CD14-positive monocyte (primary cell): ENCODE results near the gene TRIM44. TPM values are rescaled to one million over a fixed set of nuclear protein-coding genes. Genes with fewer than 3 reads are reported as not detected.

Experiments used
- DNase-seq, 3 donors: peaks; one replicate each; pipeline ENCODE4 v3.0.0-alpha.2; 2011 to 2022
- H2AFZ ChIP-seq: 2 replicates; pipeline ENCODE4 v1.6.0; 2012; ENCODE audit warnings: mild to moderate bottlenecking, low read depth, low read length, inconsistent platforms; ENCODE audit not compliant: insufficient read depth, poor library complexity, severe bottlenecking
- H3K27ac ChIP-seq, 2 donors: 1 replicate in 1 of 2; 2 replicates in 1 of 2; pipeline ENCODE4 v1.5.1; 2012 to 2013; ENCODE audit warnings: low read length in 2 of 2, control low read depth in 1 of 2, inconsistent platforms in 1 of 2, low read depth in 1 of 2, mild to moderate bottlenecking in 1 of 2
- H3K27me3 ChIP-seq, 2 donors: one replicate each; pipeline versions ENCODE4 v1.6.0 to v1.6.1; 2011 to 2013; ENCODE audit warnings: low read length in 2 of 2; ENCODE audit not compliant: control insufficient read depth in 2 of 2, insufficient read depth in 2 of 2
- H3K36me3 ChIP-seq, 2 donors: replicated peaks in 1 of 2; 1 replicate in 1 of 2; 2 replicates in 1 of 2; pipeline versions ENCODE4 v1.5.1 to v1.6.1; 2012 to 2013; ENCODE audit warnings: low read length in 2 of 2, control low read depth in 1 of 2, inconsistent platforms in 1 of 2, mild to moderate bottlenecking in 1 of 2; ENCODE audit not compliant: insufficient read depth in 2 of 2, control insufficient read depth in 1 of 2
- H3K4me1 ChIP-seq, 2 donors: 1 replicate in 1 of 2; 2 replicates in 1 of 2; pipeline versions ENCODE4 v1.5.1 to v1.6.1; 2012 to 2013; ENCODE audit warnings: low read length in 2 of 2, control low read depth in 1 of 2, inconsistent platforms in 1 of 2, mild to moderate bottlenecking in 1 of 2, moderate library complexity in 1 of 2; ENCODE audit not compliant: insufficient read depth in 2 of 2, control insufficient read depth in 1 of 2
- H3K4me2 ChIP-seq: replicated peaks from 2 replicates; pipeline ENCODE3; 2012; ENCODE audit warnings: low read length, moderate library complexity, mild to moderate bottlenecking; ENCODE audit not compliant: poor library complexity, severe bottlenecking; ENCODE audit errors: extremely low read depth
- H3K4me3 ChIP-seq, 3 experiments: fragments of 200-600 bp in 1 of 3; sonication (generic) in 1 of 3; replicated peaks in 1 of 3; 1 replicate in 2 of 3; 2 replicates in 1 of 3; pipeline ENCODE4 v1.5.1; 2011 to 2013; ENCODE audit warnings: low read length in 3 of 3, mild to moderate bottlenecking in 3 of 3, control low read depth in 2 of 3, low read depth in 2 of 3, inconsistent platforms in 1 of 3, moderate library complexity in 1 of 3
- H3K79me2 ChIP-seq: 2 replicates; pipeline ENCODE4 v1.6.0; 2012; ENCODE audit warnings: mild to moderate bottlenecking, control low read depth, inconsistent platforms, low read length, moderate library complexity; ENCODE audit not compliant: insufficient read depth
- H3K9ac ChIP-seq: 2 replicates; pipeline ENCODE4 v1.6.0; 2017; ENCODE audit warnings: low read length, mild to moderate bottlenecking; ENCODE audit not compliant: insufficient read depth, poor library complexity, severe bottlenecking
- H3K9me3 ChIP-seq, 2 donors: replicated peaks in 1 of 2; 1 replicate in 1 of 2; 2 replicates in 1 of 2; pipeline versions ENCODE4 v1.5.1 to v1.6.1; 2012 to 2013; ENCODE audit warnings: low read length in 2 of 2, control low read depth in 1 of 2; ENCODE audit not compliant: control insufficient read depth in 1 of 2, insufficient read depth in 1 of 2
- H4K20me1 ChIP-seq: 2 replicates; pipeline ENCODE4 v1.6.0; 2012; ENCODE audit warnings: mild to moderate bottlenecking, low read length, control low read depth, moderate library complexity; ENCODE audit not compliant: insufficient read depth
- H3K27ac Mint-ChIP-seq, 7 donors: one replicate each; pipeline ENCODE4 v1.8.0; 2020; ENCODE audit warnings: mild to moderate bottlenecking in 7 of 7, mixed read lengths in 7 of 7, moderate library complexity in 6 of 7, inconsistent platforms in 2 of 7
- H3K27me3 Mint-ChIP-seq, 3 donors: one replicate each; pipeline ENCODE4 v1.8.0; 2021 to 2022; ENCODE audit warnings: low read depth in 3 of 3, mild to moderate bottlenecking in 3 of 3, mixed read lengths in 3 of 3, moderate library complexity in 3 of 3, inconsistent platforms in 1 of 3
- H3K36me3 Mint-ChIP-seq, 2 donors: one replicate each; pipeline ENCODE4 v1.8.0; 2020; ENCODE audit warnings: mixed read lengths in 2 of 2, inconsistent platforms in 1 of 2, mild to moderate bottlenecking in 1 of 2
- H3K4me1 Mint-ChIP-seq: one replicate; pipeline ENCODE4 v1.8.0; 2020; ENCODE audit warnings: mild to moderate bottlenecking, mixed read lengths
- H3K4me3 Mint-ChIP-seq, 2 donors: one replicate each; pipeline ENCODE4 v1.8.0; 2020; ENCODE audit warnings: mild to moderate bottlenecking in 2 of 2, mixed read lengths in 2 of 2, moderate library complexity in 1 of 2
- H3K9me3 Mint-ChIP-seq, 7 donors: one replicate each; pipeline ENCODE4 v1.8.0; 2020 to 2022; ENCODE audit warnings: mixed read lengths in 7 of 7, mild to moderate bottlenecking in 6 of 7, moderate library complexity in 6 of 7, inconsistent platforms in 2 of 7
- WGBS: methylation state at CpG from one replicate; pipeline ENCODE4 v1.1.5; 2013; ENCODE audit warnings: missing lambda C conversion rate; ENCODE audit not compliant: insufficient coverage; 5-methylcytosine and 5-hydroxymethylcytosine counted together
- intact Hi-C, 2 donors: fragments of 100-400 bp; cut with micrococcal nuclease; formaldehyde crosslinking; loops; one replicate each; pipeline versions ENCODE4 v1.15.0 to v1.15.1; 2023
- polyA plus RNA-seq, 3 donors: library from polyadenylated mRNA; depleted of rRNA in 1 of 3; unstranded in 2 of 3; stranded (reverse) in 1 of 3; fragments of 300-500 nt in 2 of 3; fragments of >200 nt in 1 of 3; fragmentation: Illumina TruSeq in 2 of 3; gene quantifications; 1 replicate in 2 of 3; 2 replicates in 1 of 3; pipeline ENCODE4 v1.2.3, GENCODE V29; 2012 to 2021
- TF ChIP-seq, protein P1 (sequence below): fragments of 200-600 bp; IDR thresholded peaks from one replicate; pipeline ENCODE4 v1.8.0; 2022; ENCODE audit warnings: antibody characterized with exemption, mild to moderate bottlenecking

TRIM44 gene
- polyA plus RNA-seq, 3 donors: 25.3 to 47.1 (median 45.9) TPM

GRCh38 chr11:35647421-35648093 is 15.0 kb upstream of the TRIM44 start:
- peaks cover 11 to 14% (median 11%) of the 10 kb centered on the region in 3 donors for H3K27me3 Mint-ChIP-seq

GRCh38 chr11:35650006-35650405 is 12.6 kb upstream of the TRIM44 start:
- Mint-ChIP-seq H3K36me3 (no peaks in the 10 kb centered on the region), H3K27ac (no peak overlapping the region), H3K27me3 (peaks cover 14 to 18% (median 17%) of the 10 kb centered on the region in 3 donors), H3K4me1 (peaks cover 4% of the 10 kb centered on the region), H3K4me3 (no peak overlapping the region), H3K9me3 (peaks cover 0 to 5% (median 0%) of the 10 kb centered on the region in 7 donors)
- no peak for DNase-seq
- H3K9ac ChIP-seq: no peak overlapping the region
- H3K27ac ChIP-seq: no peak overlapping the region
- H3K4me1 ChIP-seq: no peaks in the 10 kb centered on the region
- WGBS: no CpG with 5 or more reads among the region's 1 CpG
- TF ChIP-seq, protein P1, sequence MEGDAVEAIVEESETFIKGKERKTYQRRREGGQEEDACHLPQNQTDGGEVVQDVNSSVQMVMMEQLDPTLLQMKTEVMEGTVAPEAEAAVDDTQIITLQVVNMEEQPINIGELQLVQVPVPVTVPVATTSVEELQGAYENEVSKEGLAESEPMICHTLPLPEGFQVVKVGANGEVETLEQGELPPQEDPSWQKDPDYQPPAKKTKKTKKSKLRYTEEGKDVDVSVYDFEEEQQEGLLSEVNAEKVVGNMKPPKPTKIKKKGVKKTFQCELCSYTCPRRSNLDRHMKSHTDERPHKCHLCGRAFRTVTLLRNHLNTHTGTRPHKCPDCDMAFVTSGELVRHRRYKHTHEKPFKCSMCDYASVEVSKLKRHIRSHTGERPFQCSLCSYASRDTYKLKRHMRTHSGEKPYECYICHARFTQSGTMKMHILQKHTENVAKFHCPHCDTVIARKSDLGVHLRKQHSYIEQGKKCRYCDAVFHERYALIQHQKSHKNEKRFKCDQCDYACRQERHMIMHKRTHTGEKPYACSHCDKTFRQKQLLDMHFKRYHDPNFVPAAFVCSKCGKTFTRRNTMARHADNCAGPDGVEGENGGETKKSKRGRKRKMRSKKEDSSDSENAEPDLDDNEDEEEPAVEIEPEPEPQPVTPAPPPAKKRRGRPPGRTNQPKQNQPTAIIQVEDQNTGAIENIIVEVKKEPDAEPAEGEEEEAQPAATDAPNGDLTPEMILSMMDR: no peak
- no peaks in the 10 kb centered on the region for H4K20me1 ChIP-seq
- no peaks in the 10 kb centered on the region for H3K9me3 ChIP-seq
- H3K4me2 ChIP-seq: no peak overlapping the region
- peaks cover 2 to 11% of the 10 kb centered on the region in 2 donors for H3K27me3 ChIP-seq
- no peak overlapping the region for H3K4me3 ChIP-seq
- H2AFZ ChIP-seq: no peak overlapping the region
- H3K79me2 ChIP-seq: no peaks in the 10 kb centered on the region
- intact Hi-C loops: no loop called here
- H3K36me3 ChIP-seq: no peaks in the 10 kb centered on the region

More at GRCh38 chr11:35647421-35648093, 15.0 kb upstream of the TRIM44 start:
- no peak for DNase-seq
- Mint-ChIP-seq H3K27ac (no peak overlapping the region), H3K36me3 (no peaks in the 10 kb centered on the region), H3K9me3 (peaks cover 0 to 4% (median 0%) of the 10 kb centered on the region in 7 donors), H3K4me3 (no peak overlapping the region), H3K4me1 (peaks cover 4% of the 10 kb centered on the region)
- no peaks in the 10 kb centered on the region for H4K20me1 ChIP-seq
- H3K79me2 ChIP-seq: no peaks in the 10 kb centered on the region
- H3K36me3 ChIP-seq: no peaks in the 10 kb centered on the region
- TF ChIP-seq, protein P1: no peak
- H2AFZ ChIP-seq: no peak overlapping the region
- no peaks in the 10 kb centered on the region for H3K4me1 ChIP-seq
- no peak overlapping the region for H3K4me2 ChIP-seq
- H3K4me3 ChIP-seq: no peak overlapping the region
- no peak overlapping the region for H3K27ac ChIP-seq
- H3K9me3 ChIP-seq: no peaks in the 10 kb centered on the region
- intact Hi-C loops: no loop called here
- 63% methylated on average over 2 of the region's 8 CpGs for WGBS
- no peak overlapping the region for H3K9ac ChIP-seq
- peaks cover 0 to 8% of the 10 kb centered on the region in 2 donors for H3K27me3 ChIP-seq
